AG10803 (cell line): ENCODE measurements around the gene SUPT3H.

Experiments used
- DNase-seq: peaks from one replicate; pipeline ENCODE4 v3.0.0; 2010; ENCODE audit warnings: low read depth
- H3K4me3 ChIP-seq: 2 replicates; pipeline ENCODE4 v1.5.1; 2011; ENCODE audit warnings: mild to moderate bottlenecking, low read length, control low read depth
- CTCF ChIP-seq: conservative IDR thresholded peaks from 2 replicates; pipeline ENCODE4 v1.5.1; 2011; ENCODE audit warnings: mild to moderate bottlenecking, low read length, control low read depth, inconsistent platforms

Gene SUPT3H

GRCh38 chr6:45006893-45007292, 370.8 kb downstream of the SUPT3H start:
- DNase-seq, result no peak
- no peak for TF ChIP-seq CTCF
- H3K4me3 ChIP-seq, result no peak overlapping the region

DNA sequence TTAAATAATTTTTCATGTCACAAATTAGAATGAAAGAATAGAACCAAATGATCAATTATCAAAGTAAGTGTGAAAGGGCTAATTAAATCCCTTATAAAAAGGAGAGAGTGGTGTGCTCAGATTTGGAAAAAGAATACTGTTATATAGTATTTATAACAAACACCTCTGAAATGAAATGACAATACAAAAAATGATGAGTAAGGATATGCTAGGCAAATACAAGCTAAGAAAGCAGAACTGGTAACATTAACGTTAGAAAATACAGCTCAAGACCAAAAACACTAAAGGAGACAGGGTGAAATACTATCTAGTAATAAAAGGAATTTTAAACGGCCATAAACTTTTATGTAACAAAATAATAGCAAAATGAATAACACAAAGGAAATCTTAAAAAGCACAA, 373.8 kb downstream of the SUPT3H start:
- no peak for DNase-seq
- no peak for TF ChIP-seq CTCF
- no peak overlapping the region for H3K4me3 ChIP-seq

GRCh38 chr6:45003387-45003786, 374.3 kb downstream of the SUPT3H start:
- H3K4me3 ChIP-seq, result no peak overlapping the region
- DNase-seq, result no peak
- TF ChIP-seq CTCF, result no peak

DNA sequence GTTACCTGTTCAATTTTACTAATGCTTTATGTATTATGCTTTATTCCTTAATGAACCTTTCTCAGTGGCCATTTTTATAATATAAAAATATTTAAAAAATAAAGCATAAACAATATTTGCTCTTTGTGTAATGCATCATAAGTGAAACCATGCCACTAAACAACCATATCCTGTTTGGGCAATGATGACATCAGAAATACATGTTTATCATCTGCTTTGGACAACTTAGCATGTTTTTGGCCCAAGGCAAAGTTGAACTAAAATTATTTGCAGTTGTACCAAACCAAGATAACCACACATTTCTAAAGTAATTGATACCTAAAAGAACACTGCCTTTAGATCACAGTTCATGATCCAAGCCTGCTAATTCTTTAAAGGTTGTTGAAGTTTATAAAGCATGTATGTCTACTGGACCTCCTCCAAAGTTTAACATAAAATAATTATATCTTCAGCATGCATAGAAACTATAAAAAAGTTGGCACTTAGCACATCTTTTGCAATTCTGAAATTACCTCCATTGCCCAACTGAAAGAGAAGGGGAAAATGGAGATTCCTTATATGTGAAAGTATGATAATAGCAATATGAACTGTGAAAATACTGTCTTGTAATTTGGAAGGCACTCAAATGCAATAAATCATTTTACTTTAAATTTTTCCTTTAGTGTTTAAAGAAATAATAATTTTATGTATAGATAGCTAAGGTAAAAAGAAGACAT, 375.2 kb downstream of the SUPT3H start:
- no peak overlapping the region for H3K4me3 ChIP-seq
- peak; percentile 41 for DNase-seq
- TF ChIP-seq CTCF, result no peak

GRCh38 chr6:45001663-45002062, 376.1 kb downstream of the SUPT3H start:
- no peak overlapping the region for H3K4me3 ChIP-seq
- no peak for TF ChIP-seq CTCF
- peak; percentile 8 for DNase-seq

DNA sequence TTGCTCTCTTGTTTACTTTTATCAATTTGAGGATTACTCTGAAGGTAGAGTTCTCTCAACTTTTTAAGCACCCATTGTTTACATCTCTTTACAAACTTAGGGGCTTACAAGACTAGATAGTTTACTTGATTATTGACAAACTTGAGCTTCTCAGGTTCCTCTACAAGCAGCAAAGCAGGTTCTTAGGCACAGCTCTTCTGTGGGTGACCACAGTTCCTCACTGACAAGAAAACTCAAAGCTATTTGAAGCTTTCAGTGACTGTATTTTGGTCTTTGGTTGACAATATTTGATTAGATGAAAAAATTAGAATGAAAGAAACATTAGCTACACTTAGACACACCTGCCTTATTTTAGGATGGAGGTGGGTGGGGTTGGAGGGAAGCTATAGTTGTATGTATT, 376.9 kb downstream of the SUPT3H start:
- TF ChIP-seq CTCF, result no peak
- no peak overlapping the region for H3K4me3 ChIP-seq
- no peak for DNase-seq

DNA sequence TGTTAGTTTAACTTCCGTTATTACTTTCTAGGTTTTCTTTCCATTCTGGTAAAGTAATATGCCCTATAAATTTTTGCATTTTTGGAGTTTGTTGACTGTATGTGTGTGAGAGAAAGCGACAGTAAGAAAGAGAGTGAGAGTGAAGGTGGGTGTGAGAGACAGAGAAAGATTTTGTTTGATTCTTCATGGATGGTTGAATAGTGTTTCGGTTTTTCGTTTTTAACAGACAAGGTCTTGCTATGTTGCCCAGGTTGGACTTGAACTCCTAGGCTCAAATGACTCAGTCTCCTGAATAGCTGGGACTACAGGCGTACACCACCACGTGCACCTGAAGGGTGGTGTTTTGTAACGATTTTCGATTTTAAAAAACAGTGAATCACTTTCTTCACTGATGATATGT, 378.7 kb downstream of the SUPT3H start:
- H3K4me3 ChIP-seq, result no peak overlapping the region
- no peak for DNase-seq
- TF ChIP-seq CTCF, result no peak
